H1 (cell line): ENCODE measurements around the gene ANK3. TPM values are rescaled to one million over a fixed set of nuclear protein-coding genes. Genes with fewer than 3 reads are reported as not detected.

Source experiments
- CTCF ChIA-PET: fragments of 300-600 bp; sonication (Branson Sonifier 250); formaldehyde crosslinking; loops from one replicate; lab custom pipeline; 2021; ENCODE audit not compliant: partially characterized antibody; lab: Charles Lee
- POLR2A ChIA-PET: fragments of 300-600 bp; sonication (Branson Sonifier 250); formaldehyde crosslinking; loops from one replicate; lab custom pipeline; 2021; ENCODE audit warnings: inconsistent platforms; ENCODE audit not compliant: partially characterized antibody; lab: Charles Lee
- DNase-seq, 2 experiments: peaks; one replicate each; pipeline versions ENCODE4 v3.0.0 to v3.0.0-alpha.2; 2010 to 2022; ENCODE audit warnings: low spot score in 2 of 2, low read depth in 1 of 2, mixed read lengths in 1 of 2
- FAIRE-seq: peaks from 2 replicates; lab custom pipeline; 2011; peaks lifted over from hg19 to GRCh38; lab: Jason Lieb, UNC
- H2AFZ ChIP-seq: 2 replicates; pipeline ENCODE4 v1.8.1; 2012; ENCODE audit warnings: low read length, inconsistent platforms
- H2AK5ac ChIP-seq: 2 replicates; pipeline ENCODE4 v1.6.1; 2013; ENCODE audit warnings: low read depth, low read length
- H2BK120ac ChIP-seq: replicated peaks from 2 replicates; pipeline ENCODE3; 2013; ENCODE audit warnings: low read depth, low read length, inconsistent platforms
- H2BK12ac ChIP-seq: 2 replicates; pipeline ENCODE4 v1.6.1; 2013; ENCODE audit warnings: low read depth, low read length
- H2BK15ac ChIP-seq: 2 replicates; pipeline ENCODE4 v1.6.1; 2013; ENCODE audit warnings: low read length
- H2BK20ac ChIP-seq: 2 replicates; pipeline ENCODE4 v1.6.1; 2013; ENCODE audit warnings: low read length
- H2BK5ac ChIP-seq: 2 replicates; pipeline ENCODE4 v1.6.1; 2013; ENCODE audit warnings: low read depth, low read length
- H3K14ac ChIP-seq: 2 replicates; pipeline ENCODE4 v1.6.1; 2013; ENCODE audit warnings: inconsistent platforms; ENCODE audit not compliant: insufficient read length
- H3K18ac ChIP-seq: 2 replicates; pipeline ENCODE4 v1.6.1; 2013; ENCODE audit warnings: low read length; ENCODE audit errors: extremely low read depth
- H3K23ac ChIP-seq: 2 replicates; pipeline ENCODE4 v1.6.1; 2013; ENCODE audit warnings: inconsistent platforms; ENCODE audit not compliant: insufficient read length
- H3K23me2 ChIP-seq: 2 replicates; pipeline ENCODE4 v1.6.1; 2013; ENCODE audit warnings: low read depth, low read length
- H3K27ac ChIP-seq: 2 replicates; pipeline ENCODE4 v1.6.1; 2011; ENCODE audit warnings: low read depth, low read length, inconsistent platforms
- H3K27me3 ChIP-seq, 4 experiments: replicated peaks in 1 of 4; 1 replicate in 1 of 4; 2 replicates in 3 of 4; pipeline versions ENCODE4 v1.6.1 to v1.8.1; 2011 to 2013; ENCODE audit warnings: low read length in 3 of 4, mild to moderate bottlenecking in 3 of 4, inconsistent platforms in 2 of 4, mixed read lengths in 2 of 4, moderate library complexity in 1 of 4; ENCODE audit not compliant: control insufficient read depth in 3 of 4, insufficient read depth in 3 of 4; ENCODE audit errors: extremely low read depth in 1 of 4
- H3K36me3 ChIP-seq, 4 experiments: 2 replicates each; pipeline versions ENCODE4 v1.6.1 to v1.8.1; 2011 to 2013; ENCODE audit warnings: mild to moderate bottlenecking in 4 of 4, low read length in 3 of 4, moderate library complexity in 2 of 4, control low read depth in 1 of 4, inconsistent platforms in 1 of 4; ENCODE audit not compliant: insufficient read depth in 4 of 4, control insufficient read depth in 2 of 4
- H3K4ac ChIP-seq: replicated peaks from 2 replicates; pipeline ENCODE3; 2013; ENCODE audit warnings: low read length, low read depth, mixed read lengths, inconsistent platforms; ENCODE audit not compliant: insufficient read length
- H3K4me1 ChIP-seq, 4 experiments: replicated peaks in 1 of 4; 1 replicate in 1 of 4; 2 replicates in 3 of 4; pipeline versions ENCODE4 v1.6.1 to v1.8.1; 2011 to 2013; ENCODE audit warnings: low read length in 3 of 4, inconsistent platforms in 2 of 4, mixed read lengths in 1 of 4; ENCODE audit not compliant: insufficient read depth in 4 of 4, control insufficient read depth in 3 of 4
- H3K4me2 ChIP-seq, 2 experiments: 2 replicates each; pipeline versions ENCODE4 v1.6.1 to v1.8.1; 2011 to 2013; ENCODE audit warnings: low read depth in 2 of 2, low read length in 2 of 2, control low read depth in 1 of 2, inconsistent platforms in 1 of 2, mild to moderate bottlenecking in 1 of 2; ENCODE audit not compliant: insufficient read depth in 1 of 2
- H3K4me3 ChIP-seq, 4 experiments: fragments of 200-600, 300-600 bp in 1 of 4; sonication (generic), shearing (Covaris generic), sonication (Bioruptor Twin) in 1 of 4; 2 replicates each; pipeline versions ENCODE4 v1.5.1 to v1.8.1; 2011 to 2016; ENCODE audit warnings: low read length in 4 of 4, low read depth in 3 of 4, control low read depth in 2 of 4, inconsistent platforms in 2 of 4, mild to moderate bottlenecking in 2 of 4, mixed read lengths in 1 of 4, moderate library complexity in 1 of 4; ENCODE audit not compliant: insufficient read depth in 2 of 4; ENCODE audit errors: extremely low read depth in 1 of 4
- H3K56ac ChIP-seq: replicated peaks from 2 replicates; pipeline ENCODE3; 2013; ENCODE audit warnings: low read depth, mild to moderate bottlenecking, mixed read lengths, low read length, inconsistent platforms; ENCODE audit not compliant: insufficient read length
- H3K79me1 ChIP-seq: 2 replicates; pipeline ENCODE4 v1.6.1; 2013; ENCODE audit warnings: low read depth, low read length, control low read depth
- H3K79me2 ChIP-seq, 2 experiments: 2 replicates each; pipeline versions ENCODE4 v1.6.1 to v1.8.1; 2012 to 2013; ENCODE audit warnings: low read length in 2 of 2, mild to moderate bottlenecking in 2 of 2, inconsistent platforms in 1 of 2; ENCODE audit not compliant: insufficient read depth in 2 of 2, control insufficient read depth in 1 of 2
- H3K9ac ChIP-seq, 4 experiments: replicated peaks in 1 of 4; 1 replicate in 1 of 4; 2 replicates in 3 of 4; pipeline versions ENCODE4 v1.6.1 to v1.8.1; 2011 to 2013; ENCODE audit warnings: low read depth in 3 of 4, low read length in 3 of 4, control low read depth in 2 of 4, mild to moderate bottlenecking in 2 of 4, moderate library complexity in 2 of 4, inconsistent platforms in 1 of 4; ENCODE audit errors: extremely low read depth in 1 of 4
- H3K9me3 ChIP-seq, 2 experiments: 2 replicates each; pipeline versions ENCODE4 v1.6.1 to v1.8.1; 2012 to 2013; ENCODE audit warnings: mild to moderate bottlenecking in 2 of 2, moderate library complexity in 2 of 2, control low read depth in 1 of 2, inconsistent platforms in 1 of 2, low read depth in 1 of 2, low read length in 1 of 2, mixed read lengths in 1 of 2; ENCODE audit not compliant: insufficient read depth in 2 of 2
- H4K20me1 ChIP-seq, 2 experiments: replicated peaks in 1 of 2; 2 replicates each; pipeline versions ENCODE3 to v1.8.1; 2011 to 2013; ENCODE audit warnings: inconsistent platforms in 2 of 2, low read length in 2 of 2, mild to moderate bottlenecking in 1 of 2; ENCODE audit not compliant: insufficient read depth in 2 of 2, control insufficient read depth in 1 of 2
- H4K5ac ChIP-seq: 2 replicates; pipeline ENCODE4 v1.6.1; 2013; ENCODE audit warnings: low read length, low read depth, mixed read lengths, inconsistent platforms; ENCODE audit not compliant: insufficient read length
- H4K8ac ChIP-seq: 2 replicates; pipeline ENCODE4 v1.8.0; 2013; ENCODE audit warnings: mild to moderate bottlenecking, moderate library complexity, low read length, inconsistent platforms; ENCODE audit not compliant: insufficient read depth; ENCODE audit errors: extremely low read depth
- H4K91ac ChIP-seq: replicated peaks from 2 replicates; pipeline ENCODE3; 2013; ENCODE audit warnings: low read length, mixed read lengths, inconsistent platforms; ENCODE audit not compliant: insufficient read length
- NANOG ChIP-seq: IDR thresholded peaks from 2 replicates; pipeline ENCODE4 v1.6.1; 2011; ENCODE audit warnings: low read length, low read depth, mild to moderate bottlenecking, inconsistent platforms; ENCODE audit not compliant: insufficient read depth, poor library complexity, severe bottlenecking
- RXRA ChIP-seq: IDR thresholded peaks from 2 replicates; pipeline ENCODE4 v1.6.1; 2011; ENCODE audit warnings: low read depth, mild to moderate bottlenecking, low read length, moderate library complexity; ENCODE audit not compliant: insufficient read depth
- TAF7 ChIP-seq: optimal IDR thresholded peaks from 2 replicates; pipeline ENCODE3; 2011; ENCODE audit warnings: low read depth, mild to moderate bottlenecking, inconsistent platforms, low read length, moderate library complexity, borderline replicate concordance
- TEAD4 ChIP-seq: IDR thresholded peaks from 2 replicates; pipeline ENCODE4 v1.6.1; 2012; ENCODE audit warnings: low read depth, low read length, inconsistent platforms, mixed read lengths
- WGBS, 2 experiments: shearing (Covaris generic) in 1 of 2; methylation state at CpG; one replicate each; pipeline versions ENCODE4 v1.1.6 to v1.1.7; 2013 to 2015; ENCODE audit warnings: low lambda C conversion rate in 2 of 2, mixed read lengths in 2 of 2, inconsistent platforms in 1 of 2, low coverage in 1 of 2, missing lambda C conversion rate in 1 of 2; ENCODE audit not compliant: insufficient replicate concordance in 2 of 2, insufficient coverage in 1 of 2, insufficient read length in 1 of 2; ENCODE audit errors: extremely low coverage in 1 of 2, missing lambda C conversion rate in 1 of 2; 5-methylcytosine and 5-hydroxymethylcytosine counted together
- polyA plus RNA-seq, 7 experiments: library from polyadenylated mRNA; depleted of rRNA in 3 of 7; stranded (reverse) in 5 of 7; unstranded in 2 of 7; fragments of >200 nt in 5 of 7; fragments of 200-250 nt in 2 of 7; gene quantifications; 1 replicate in 5 of 7; 2 replicates in 1 of 7; 4 replicates in 1 of 7; pipeline versions ENCODE4 v1.2.1 to v1.2.3, GENCODE V29; 2011 to 2013; ENCODE audit warnings: missing spikeins in 2 of 7, mixed read lengths in 2 of 7
- total RNA-seq: library from RNA; stranded (reverse); fragmentation: NEBNext Ultra II Directional; extraction: Animal tissue kit (Norgen Biotek cat#: 25700); gene quantifications from 2 replicates; pipeline ENCODE4 v1.2.1, GENCODE V29; 2021

ANK3 gene
- total and polyA plus RNA-seq, 2 of the 8 experiments (the other 6 are each of a cell fraction or from before 2014, with no cell fraction given) = 18.1 to 67.9 TPM

DNA sequence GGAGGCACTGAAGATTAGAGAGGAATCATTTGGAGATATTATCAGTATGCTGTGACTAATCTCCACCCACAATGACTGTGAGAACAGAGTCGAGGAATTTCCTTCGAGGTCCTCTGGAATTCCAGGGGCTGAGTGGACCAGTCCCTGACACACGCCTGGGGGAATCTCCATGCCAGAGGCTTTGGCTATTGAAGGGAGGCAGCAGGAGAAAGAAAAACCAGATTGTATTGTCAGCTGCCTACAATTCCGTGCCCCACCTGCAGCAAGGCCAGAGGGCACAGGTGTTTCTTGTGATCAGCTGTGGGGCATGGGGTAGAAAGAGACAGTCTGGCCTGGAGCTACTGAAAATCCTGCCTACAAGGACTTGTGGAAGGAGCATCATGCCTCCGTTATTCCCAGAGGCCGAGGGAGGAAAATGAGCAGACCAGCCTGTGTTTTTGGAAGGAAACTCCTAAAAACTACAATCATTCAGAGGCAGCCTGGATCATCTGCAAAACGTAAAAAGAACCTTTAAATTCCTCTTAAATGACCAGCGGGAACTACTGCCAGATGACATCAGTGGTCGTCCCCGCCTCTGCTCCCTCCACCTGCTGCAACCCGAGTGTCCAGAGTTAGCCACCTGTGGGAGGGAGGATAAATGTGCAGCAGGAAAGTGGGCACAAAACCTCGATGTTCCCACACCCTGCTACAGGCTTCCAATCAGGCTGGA is 25.4 kb upstream of the ANK3 start:
- POLR2A ChIA-PET = no interaction called here
- H2AK5ac ChIP-seq = no peak overlapping the region
- no peak overlapping the region for H4K5ac ChIP-seq
- no peak overlapping the region for H3K4me2 ChIP-seq
- 78% methylated on average over 12 of the region's 12 CpGs; no CpG with 5 or more reads in 1 of the 2 experiments for WGBS, 2 experiments
- H3K27ac ChIP-seq = no peak overlapping the region
- H3K79me2 ChIP-seq = no peaks in the 10 kb centered on the region
- CTCF ChIA-PET = interaction anchor here (0.7 to 1.7 kb wide), 3 partner anchors 12 to 110 kb away, joined by 4 to 5 read pairs (median 4); partner anchors contain the start of gene ANK3
- no peaks in the 10 kb centered on the region for H3K36me3 ChIP-seq
- H2BK120ac ChIP-seq = no peak overlapping the region
- H3K18ac ChIP-seq = no peak overlapping the region
- FAIRE-seq = no peak
- no peak overlapping the region for H3K9ac ChIP-seq
- H3K4ac ChIP-seq = no peak overlapping the region
- H2AFZ ChIP-seq = no peak overlapping the region
- no peak overlapping the region for H3K56ac ChIP-seq
- H3K14ac ChIP-seq = no peak overlapping the region
- no peaks in the 10 kb centered on the region for H3K79me1 ChIP-seq
- no peak overlapping the region for H3K4me3 ChIP-seq
- no peak overlapping the region for H4K8ac ChIP-seq
- H3K23ac ChIP-seq = no peak overlapping the region
- H2BK15ac ChIP-seq = no peak overlapping the region
- no peak overlapping the region for H2BK20ac ChIP-seq
- no peaks in the 10 kb centered on the region for H3K23me2 ChIP-seq
- H3K27me3 ChIP-seq = peaks cover 0 to 17% (median 6%) of the 10 kb centered on the region in 4 experiments; a peak in 5 of 7 replicates
- no peak overlapping the region for H2BK12ac ChIP-seq
- no peaks in the 10 kb centered on the region for H3K9me3 ChIP-seq
- no peak for DNase-seq
- no peak overlapping the region for H4K91ac ChIP-seq
- TF ChIP-seq TAF7 = no peak
- TF ChIP-seq RXRA = no peak
- no peak for TF ChIP-seq NANOG
- 0 out of 2 replicates have a peak, but pooled peaks have one; percentile 40 for TF ChIP-seq TEAD4
- TF ChIP-seq, all 59 proteins: peak for 1
- Histone ChIP-seq H3K4me1 (peaks cover 0 to 10% (median 4%) of the 10 kb centered on the region in 4 experiments; a peak in 3 of 7 replicates), H2BK5ac (no peak overlapping the region), H4K20me1 (no peaks in the 10 kb centered on the region)
